Activated naive CD8-positive, alpha-beta T cell (primary cell): ENCODE data around the gene LMBR1L.
"Not testable (repeated sequence)": the region's sequence is repeated elsewhere in the genome, so short reads cannot be mapped to it uniquely, and the experiment has no call there.

ENCODE experiments used
- H3K27ac Mint-ChIP-seq: one replicate; pipeline ENCODE4 v1.8.0; 2021; ENCODE audit warnings: mixed read lengths
- H3K27me3 Mint-ChIP-seq: one replicate; pipeline ENCODE4 v1.8.0; 2021; ENCODE audit warnings: mixed read lengths
- H3K36me3 Mint-ChIP-seq: one replicate; pipeline ENCODE4 v1.8.0; 2021; ENCODE audit warnings: mixed read lengths
- H3K4me1 Mint-ChIP-seq: one replicate; pipeline ENCODE4 v1.8.0; 2021; ENCODE audit warnings: low read depth, mixed read lengths
- H3K4me3 Mint-ChIP-seq: one replicate; pipeline ENCODE4 v1.8.0; 2021; ENCODE audit warnings: mild to moderate bottlenecking, mixed read lengths
- H3K9me3 Mint-ChIP-seq: one replicate; pipeline ENCODE4 v1.8.0; 2021; ENCODE audit warnings: low read depth, mixed read lengths

Gene LMBR1L, protein sequence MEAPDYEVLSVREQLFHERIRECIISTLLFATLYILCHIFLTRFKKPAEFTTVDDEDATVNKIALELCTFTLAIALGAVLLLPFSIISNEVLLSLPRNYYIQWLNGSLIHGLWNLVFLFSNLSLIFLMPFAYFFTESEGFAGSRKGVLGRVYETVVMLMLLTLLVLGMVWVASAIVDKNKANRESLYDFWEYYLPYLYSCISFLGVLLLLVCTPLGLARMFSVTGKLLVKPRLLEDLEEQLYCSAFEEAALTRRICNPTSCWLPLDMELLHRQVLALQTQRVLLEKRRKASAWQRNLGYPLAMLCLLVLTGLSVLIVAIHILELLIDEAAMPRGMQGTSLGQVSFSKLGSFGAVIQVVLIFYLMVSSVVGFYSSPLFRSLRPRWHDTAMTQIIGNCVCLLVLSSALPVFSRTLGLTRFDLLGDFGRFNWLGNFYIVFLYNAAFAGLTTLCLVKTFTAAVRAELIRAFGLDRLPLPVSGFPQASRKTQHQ

DNA sequence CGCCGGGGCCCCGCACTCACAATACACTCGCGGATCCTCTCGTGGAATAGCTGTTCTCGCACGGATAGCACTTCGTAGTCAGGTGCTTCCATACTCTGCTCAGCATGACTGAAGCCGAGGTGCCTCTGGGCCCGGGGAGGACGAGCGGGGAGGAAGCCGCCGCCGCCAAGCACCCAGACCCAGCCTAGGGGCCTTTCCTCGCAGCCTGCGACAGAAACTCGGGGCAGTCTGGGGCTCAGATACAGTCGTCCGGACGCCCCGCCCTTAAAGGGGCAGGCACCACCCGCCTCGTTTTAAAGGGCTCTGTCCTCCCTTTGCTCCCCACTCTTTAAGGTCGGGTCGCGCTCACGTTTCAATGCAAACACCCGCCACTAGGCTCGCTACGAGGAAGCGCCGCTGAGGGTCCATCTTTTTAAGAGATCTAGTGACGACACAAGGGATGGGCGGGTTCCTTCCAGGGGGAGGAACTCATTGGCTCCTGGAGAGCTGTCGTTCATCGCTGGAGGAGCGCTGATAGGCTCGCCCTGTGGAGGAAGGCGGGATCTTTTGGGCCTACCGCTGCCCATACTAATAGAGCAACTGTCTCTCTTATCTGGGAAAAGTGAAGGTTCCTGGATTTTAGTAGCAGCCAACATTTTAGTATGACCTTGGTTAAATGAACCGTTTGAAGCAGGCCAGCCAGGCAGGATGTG is at the start of gene LMBR1L:
TSS of gene LMBR1L (minus strand) at position 384 of the 692 bp plus-strand sequence. CDS start at position 92, 292 bp downstream.
- H3K4me1 Mint-ChIP-seq = peaks cover 36% of the 10 kb centered on the region
- peak within 1 kb of the TSS; percentile 96 for H3K4me3 Mint-ChIP-seq
- peak within 1 kb of the TSS; percentile 94 for H3K27ac Mint-ChIP-seq
- H3K36me3 Mint-ChIP-seq = no peaks in the 10 kb centered on the region
- no peaks in the 10 kb centered on the region for H3K9me3 Mint-ChIP-seq
- H3K27me3 Mint-ChIP-seq = no peaks in the 10 kb centered on the region

DNA sequence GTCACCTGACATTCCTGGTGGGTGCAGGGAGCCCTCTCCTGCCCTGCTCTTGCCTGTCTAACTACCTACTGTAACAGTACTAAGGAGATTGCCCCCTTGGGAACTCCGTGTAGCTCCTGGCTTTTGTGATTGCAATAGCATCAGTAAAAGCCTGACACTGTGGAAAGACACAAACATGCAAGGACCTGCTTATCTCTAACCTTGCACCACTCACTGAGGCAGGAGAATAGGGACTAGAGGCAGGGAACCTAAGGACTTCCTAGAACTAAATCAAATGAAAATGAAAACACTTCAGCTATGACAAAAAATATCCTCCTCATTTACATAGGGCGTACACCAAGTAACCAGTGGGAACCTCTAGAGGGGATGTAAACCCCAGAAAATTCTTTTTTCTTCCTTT is 49.8 kb upstream of the LMBR1L start:
- Mint-ChIP-seq H3K4me1 (no peaks in the 10 kb centered on the region), H3K27ac (no peak overlapping the region), H3K4me3 (no peak overlapping the region), H3K27me3 (no peaks in the 10 kb centered on the region), H3K9me3 (no peaks in the 10 kb centered on the region), H3K36me3 (peaks cover 3% of the 10 kb centered on the region)

- H3K36me3 Mint-ChIP-seq = no peaks in the 10 kb centered on the region
- H3K9me3 Mint-ChIP-seq = no peaks in the 10 kb centered on the region
- H3K4me1 Mint-ChIP-seq = no peaks in the 10 kb centered on the region
- no peak overlapping the region for H3K4me3 Mint-ChIP-seq
- no peak overlapping the region for H3K27ac Mint-ChIP-seq
- no peaks in the 10 kb centered on the region for H3K27me3 Mint-ChIP-seq
Observed at GRCh38 chr12:49154221-49154620, 43.6 kb upstream of the LMBR1L start.

DNA sequence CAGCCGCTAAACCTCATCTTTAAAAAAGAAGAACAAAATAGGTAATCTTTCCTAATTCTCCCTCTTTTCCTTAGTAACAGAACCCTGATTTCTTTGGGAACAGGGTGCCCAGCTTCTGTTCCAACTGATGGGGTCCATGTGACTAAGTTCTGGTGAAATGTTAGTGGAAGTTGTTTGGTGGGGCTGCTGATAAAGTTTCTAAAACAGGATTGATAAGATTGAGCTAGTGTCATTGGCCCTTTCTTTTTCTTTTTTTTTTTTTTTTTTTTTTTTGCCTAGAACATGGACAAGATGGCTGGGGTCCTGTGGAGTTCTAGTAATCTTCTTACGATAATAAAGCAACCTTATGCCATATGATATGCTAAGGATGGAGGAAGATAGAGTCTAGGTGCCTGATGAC is 36.7 kb upstream of the LMBR1L start:
- Mint-ChIP-seq H3K36me3 (peaks cover 3% of the 10 kb centered on the region), H3K27me3 (no peaks in the 10 kb centered on the region), H3K9me3 (no peaks in the 10 kb centered on the region), H3K27ac (no peak overlapping the region), H3K4me1 (no peaks in the 10 kb centered on the region), H3K4me3 (no peak overlapping the region)

DNA sequence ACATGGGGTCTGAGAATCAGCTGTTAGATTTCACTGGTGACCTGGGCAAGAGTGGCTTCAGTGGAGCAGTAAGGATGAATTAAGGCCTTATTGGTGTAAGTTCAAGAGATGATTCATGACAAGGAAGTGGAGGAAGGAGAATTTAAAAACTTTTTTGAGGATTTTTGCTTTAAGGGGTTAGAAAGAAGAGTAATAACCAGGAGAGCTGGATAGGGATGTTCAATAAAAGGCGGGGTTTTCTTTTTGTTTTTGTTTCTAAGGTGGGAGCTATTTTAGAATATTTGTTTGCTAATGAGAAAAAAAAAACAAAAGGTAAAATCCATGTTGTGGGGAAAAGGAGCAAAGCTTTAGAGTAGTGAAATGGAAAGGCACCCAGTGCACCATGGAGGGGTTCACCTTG is 35.8 kb upstream of the LMBR1L start:
- no peaks in the 10 kb centered on the region for H3K9me3 Mint-ChIP-seq
- peaks cover 4% of the 10 kb centered on the region for H3K36me3 Mint-ChIP-seq
- no peak overlapping the region for H3K27ac Mint-ChIP-seq
- no peaks in the 10 kb centered on the region for H3K4me1 Mint-ChIP-seq
- H3K27me3 Mint-ChIP-seq = no peaks in the 10 kb centered on the region
- H3K4me3 Mint-ChIP-seq = no peak overlapping the region

DNA sequence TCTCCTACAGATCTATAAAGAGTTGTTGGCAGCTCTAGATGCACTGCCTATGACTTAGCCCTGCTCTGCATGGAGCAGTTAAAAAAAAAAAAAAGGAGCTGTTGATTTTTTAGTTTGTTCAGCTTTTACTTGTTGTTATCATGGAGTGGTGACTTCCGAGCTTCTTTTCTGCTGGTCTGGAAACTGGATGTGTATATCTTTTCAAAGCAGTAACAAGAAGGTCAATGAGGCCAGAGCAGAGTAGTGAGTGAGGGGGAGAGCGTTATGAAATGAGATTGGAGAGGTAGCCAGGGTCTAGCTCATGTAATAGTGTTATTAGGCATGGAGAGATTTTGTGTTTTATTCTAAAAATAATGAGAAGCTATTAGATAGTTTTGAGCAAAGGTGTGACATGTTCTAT is 33.7 kb upstream of the LMBR1L start:
- H3K36me3 Mint-ChIP-seq = peaks cover 5% of the 10 kb centered on the region
- H3K4me1 Mint-ChIP-seq = no peaks in the 10 kb centered on the region
- H3K27ac Mint-ChIP-seq = no peak overlapping the region
- H3K4me3 Mint-ChIP-seq = no peak overlapping the region
- no peaks in the 10 kb centered on the region for H3K27me3 Mint-ChIP-seq
- H3K9me3 Mint-ChIP-seq = no peaks in the 10 kb centered on the region

DNA sequence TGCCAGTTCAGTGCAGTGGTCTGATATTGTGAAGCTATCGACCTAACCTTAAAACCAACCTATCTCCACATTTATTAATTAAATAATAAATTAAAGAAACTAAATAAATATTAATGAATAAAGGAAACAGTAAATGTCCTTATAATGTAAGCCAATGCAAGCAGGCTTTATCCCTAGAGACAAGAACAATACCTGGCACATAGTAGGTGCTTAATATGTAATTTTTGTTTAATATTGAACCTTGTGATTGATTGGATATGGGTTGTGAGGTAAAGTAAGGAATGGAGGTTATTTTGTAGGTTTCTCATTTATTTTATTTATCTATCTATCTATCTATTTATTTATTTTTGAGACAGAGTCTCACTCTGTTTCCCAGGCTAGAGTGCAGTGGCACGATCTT is 28.4 kb upstream of the LMBR1L start:
- H3K4me1 Mint-ChIP-seq = no peaks in the 10 kb centered on the region
- no peak overlapping the region for H3K4me3 Mint-ChIP-seq
- H3K36me3 Mint-ChIP-seq = peaks cover 2% of the 10 kb centered on the region
- no peaks in the 10 kb centered on the region for H3K9me3 Mint-ChIP-seq
- H3K27ac Mint-ChIP-seq = no peak overlapping the region
- H3K27me3 Mint-ChIP-seq = no peaks in the 10 kb centered on the region

DNA sequence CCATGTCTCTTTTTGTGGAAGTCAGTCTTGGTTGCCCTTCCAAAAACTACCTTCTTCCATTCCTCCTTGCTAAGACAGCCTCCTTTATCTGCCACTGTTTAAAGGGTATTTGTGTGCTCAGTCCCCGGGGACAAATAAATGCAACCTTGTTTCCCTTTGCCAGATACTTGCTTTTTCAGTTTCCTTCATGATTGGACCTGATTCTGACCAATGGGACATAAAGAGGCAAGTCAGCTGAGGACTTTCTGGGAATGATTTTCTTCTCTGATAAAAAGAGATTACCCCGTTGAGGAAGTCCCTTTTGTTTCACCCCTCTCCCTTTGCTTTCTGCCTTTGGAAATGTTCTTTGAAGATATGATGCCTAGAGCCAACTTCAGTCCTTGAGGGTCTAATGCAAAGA is 27.9 kb upstream of the LMBR1L start:
- Mint-ChIP-seq H3K27ac (no peak overlapping the region), H3K27me3 (no peaks in the 10 kb centered on the region), H3K9me3 (no peaks in the 10 kb centered on the region), H3K4me3 (no peak overlapping the region), H3K4me1 (peaks cover 4% of the 10 kb centered on the region), H3K36me3 (peaks cover 2% of the 10 kb centered on the region)

DNA sequence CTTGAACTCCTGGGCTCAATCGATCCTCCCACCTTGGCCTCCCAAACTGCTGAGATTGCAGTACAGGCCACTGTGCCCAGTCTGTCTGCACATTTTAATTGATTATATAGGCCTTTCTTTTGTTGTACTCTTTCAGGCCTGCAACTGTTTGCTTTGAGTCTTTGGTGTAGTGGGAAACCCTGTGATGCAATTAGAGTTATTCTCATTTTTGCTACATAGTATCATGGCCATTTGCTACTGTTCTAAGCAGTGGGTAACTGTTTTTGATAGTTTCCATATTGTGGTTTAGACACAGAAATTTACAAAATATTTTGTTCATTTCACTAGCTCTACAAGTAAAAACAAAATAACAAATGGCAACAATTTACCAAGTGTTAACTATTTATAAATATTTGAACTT is 26.8 kb upstream of the LMBR1L start:
- peaks cover 12% of the 10 kb centered on the region for H3K4me1 Mint-ChIP-seq
- no peak overlapping the region for H3K4me3 Mint-ChIP-seq
- no peaks in the 10 kb centered on the region for H3K27me3 Mint-ChIP-seq
- H3K36me3 Mint-ChIP-seq = peaks cover 2% of the 10 kb centered on the region
- H3K27ac Mint-ChIP-seq = no peak overlapping the region
- H3K9me3 Mint-ChIP-seq = no peaks in the 10 kb centered on the region

- H3K27me3 Mint-ChIP-seq, H3K27ac Mint-ChIP-seq, H3K36me3 Mint-ChIP-seq, H3K4me3 Mint-ChIP-seq, H3K9me3 Mint-ChIP-seq: not testable (repeated sequence)
- peaks cover 17% of the 10 kb centered on the region for H3K4me1 Mint-ChIP-seq
Observed at GRCh38 chr12:49136997-49137396, 26.4 kb upstream of the LMBR1L start.

DNA sequence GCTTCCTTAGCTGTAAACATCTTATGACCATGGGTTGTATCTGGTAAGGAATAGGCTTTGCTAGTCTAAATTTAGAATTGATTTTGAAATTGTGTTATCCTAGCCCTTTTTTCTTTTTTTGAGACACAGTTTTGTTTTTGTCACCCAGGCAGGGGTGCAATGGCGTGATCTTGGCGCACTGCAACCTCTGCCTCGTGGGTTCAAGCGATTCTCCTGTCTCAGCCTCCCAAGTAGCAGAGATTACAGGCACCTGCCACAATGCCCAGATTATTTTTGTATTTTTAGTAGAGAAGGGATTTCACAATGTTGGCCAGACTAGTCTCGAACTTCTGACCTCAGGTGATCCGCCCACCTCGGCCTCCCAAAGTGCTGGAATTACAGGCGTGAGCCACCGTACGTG is 22.9 kb upstream of the LMBR1L start:
- no peak overlapping the region for H3K27ac Mint-ChIP-seq
- H3K4me3 Mint-ChIP-seq = no peak overlapping the region
- H3K36me3 Mint-ChIP-seq = peaks cover 12% of the 10 kb centered on the region
- no peaks in the 10 kb centered on the region for H3K9me3 Mint-ChIP-seq
- H3K4me1 Mint-ChIP-seq = peaks cover 37% of the 10 kb centered on the region
- H3K27me3 Mint-ChIP-seq = no peaks in the 10 kb centered on the region

- no peaks in the 10 kb centered on the region for H3K9me3 Mint-ChIP-seq
- no peak overlapping the region for H3K4me3 Mint-ChIP-seq
- peaks cover 12% of the 10 kb centered on the region for H3K36me3 Mint-ChIP-seq
- no peak overlapping the region for H3K27ac Mint-ChIP-seq
- H3K27me3 Mint-ChIP-seq = no peaks in the 10 kb centered on the region
- H3K4me1 Mint-ChIP-seq = peaks cover 38% of the 10 kb centered on the region
Observed at GRCh38 chr12:49133014-49133413, 22.4 kb upstream of the LMBR1L start.

DNA sequence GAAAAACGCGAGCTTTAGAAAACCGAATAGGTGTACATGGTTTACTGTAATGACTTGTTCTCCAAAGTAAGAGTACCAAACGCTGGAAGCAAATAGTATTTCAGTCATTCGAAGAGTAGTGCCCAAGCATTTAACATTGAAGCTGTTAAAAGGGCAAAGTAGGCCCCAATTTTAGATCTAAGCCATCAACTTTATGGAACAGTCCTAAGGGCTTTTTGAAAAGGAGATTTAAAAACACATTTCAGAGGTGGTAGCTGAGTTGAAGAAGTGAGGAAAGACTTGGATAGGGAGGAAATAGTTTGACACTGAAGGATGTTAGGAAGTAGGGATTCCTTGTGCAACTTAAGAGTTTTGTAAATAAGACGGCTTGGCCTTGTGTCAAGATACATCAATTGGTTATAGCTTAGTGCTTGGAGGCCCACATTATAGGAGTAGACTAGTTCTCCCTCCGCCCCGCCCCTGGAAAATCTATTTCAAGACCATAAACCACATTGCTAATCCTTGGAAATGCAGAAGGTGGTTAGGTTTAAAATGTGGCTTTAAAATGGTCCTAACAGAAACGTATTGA is 21.3 kb upstream of the LMBR1L start:
- Mint-ChIP-seq H3K4me1 (peaks cover 47% of the 10 kb centered on the region), H3K9me3 (no peaks in the 10 kb centered on the region), H3K27ac (peak overlapping the region; percentile 95)

DNA sequence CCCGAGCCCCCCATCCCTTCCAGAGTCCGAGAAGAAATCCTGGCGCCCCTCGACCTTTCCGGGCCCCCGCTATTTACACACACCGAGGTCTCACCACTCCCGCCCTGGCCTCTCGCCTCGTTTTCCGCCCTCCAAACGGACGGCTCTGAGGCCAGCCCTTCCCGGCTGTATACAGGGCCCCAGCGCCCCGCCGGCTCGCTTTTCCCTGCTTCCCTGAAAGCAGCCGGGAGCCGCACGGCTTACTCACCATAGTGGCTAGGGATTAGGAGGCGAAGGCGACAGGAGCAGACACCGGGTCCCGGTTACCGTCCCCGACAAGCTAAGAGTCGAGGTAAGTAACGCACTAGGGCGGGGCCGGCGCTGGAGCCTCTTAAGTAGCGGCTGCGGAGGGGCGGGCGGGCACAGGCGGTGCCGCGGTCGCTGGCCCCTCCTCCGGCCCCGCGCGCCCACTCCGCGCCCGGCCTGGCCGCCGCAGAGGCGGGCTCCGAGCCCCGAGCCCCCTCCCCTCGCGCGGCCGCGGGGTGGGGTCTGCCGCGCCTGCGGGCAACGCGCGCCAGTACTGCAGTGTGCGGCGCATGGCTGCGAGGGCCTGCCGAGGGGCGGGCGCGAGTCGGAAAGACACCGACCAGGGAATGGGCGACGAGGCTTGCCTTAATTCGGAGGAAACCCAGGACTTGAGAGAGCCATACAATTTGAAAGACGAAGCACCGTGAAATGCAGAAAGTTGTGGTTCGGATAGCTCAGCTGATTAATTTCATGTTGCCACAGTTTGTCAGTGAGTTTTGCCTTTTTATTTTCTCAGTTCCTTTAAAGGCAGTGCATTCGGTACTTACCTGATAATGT is 20.6 kb upstream of the LMBR1L start, which contains the start of gene TUBA1B:
TSS of gene TUBA1B (minus strand) at position 345 of the 843 bp plus-strand sequence. CDS start at position 250, 95 bp downstream.
- peak within 1 kb of the TSS; percentile 96 for H3K27ac Mint-ChIP-seq
- H3K36me3 Mint-ChIP-seq = peaks cover 17% of the 10 kb centered on the region
- H3K4me1 Mint-ChIP-seq = peaks cover 47% of the 10 kb centered on the region
- H3K27me3 Mint-ChIP-seq = no peaks in the 10 kb centered on the region
- peak within 1 kb of the TSS; percentile 95 for H3K4me3 Mint-ChIP-seq
- H3K9me3 Mint-ChIP-seq = no peaks in the 10 kb centered on the region

More for the DNA sequence above, 21.3 kb upstream of the LMBR1L start:
- peaks cover 14% of the 10 kb centered on the region for H3K36me3 Mint-ChIP-seq
- H3K4me3 Mint-ChIP-seq = peak overlapping the region; percentile 90
- no peaks in the 10 kb centered on the region for H3K27me3 Mint-ChIP-seq
